GM11168 (cell line): ENCODE data around the gene NPR2.

ENCODE experiments used
- in situ Hi-C: fragments of 300-500 bp; cut with MboI; formaldehyde crosslinking; loops from one replicate; pipeline ENCODE4 v1.12.0; 2022; ENCODE audit warnings: low sequenced_read_pairs; ENCODE audit not compliant: unreplicated experiment

NPR2 gene

GRCh38 chr9:35852876-35853865 is 61.8 kb downstream of the NPR2 start:
- in situ Hi-C loops: no loop called here

GRCh38 chr9:35854091-35854762 is 62.8 kb downstream of the NPR2 start:
- in situ Hi-C loops: no loop called here

GRCh38 chr9:35856206-35856605 is 64.8 kb downstream of the NPR2 start:
- in situ Hi-C loops: no loop called here

- in situ Hi-C loops: no loop called here
These were observed 65.5 kb downstream of the NPR2 start for GRCh38 chr9:35856882-35857281.

- in situ Hi-C loops: no loop called here
These were observed 67.1 kb downstream of the NPR2 start for GRCh38 chr9:35858458-35858857.
